GM21619 (cell line): ENCODE measurements around the gene NBAS.

ENCODE experiments used
- ATAC-seq: cut with Tn5 transposase; IDR thresholded peaks from one replicate; pipeline ENCODE4 v1.9.1; 2021; ENCODE audit not compliant: unreplicated experiment

The NBAS gene

GRCh38 chr2:15180379-15180778 lies 380.8 kb downstream of the NBAS start:
- ATAC-seq = no peak

GRCh38 chr2:15178946-15179345 lies 382.2 kb downstream of the NBAS start:
- ATAC-seq = no peak

- ATAC-seq = peak; percentile 98
Measured at GRCh38 chr2:15177103-15177502, 384.0 kb downstream of the NBAS start.

- no peak for ATAC-seq
Measured at GRCh38 chr2:15176604-15177003, 384.5 kb downstream of the NBAS start.

GRCh38 chr2:15174567-15174966 lies 386.6 kb downstream of the NBAS start:
- no peak for ATAC-seq

GRCh38 chr2:15173501-15173900 lies 387.6 kb downstream of the NBAS start:
- ATAC-seq = no peak

GRCh38 chr2:15172825-15173224 lies 388.3 kb downstream of the NBAS start:
- ATAC-seq = no peak

- ATAC-seq = no peak
Measured at GRCh38 chr2:15170070-15170775, 390.9 kb downstream of the NBAS start.

GRCh38 chr2:15169326-15170069 lies 391.6 kb downstream of the NBAS start:
- no peak for ATAC-seq

GRCh38 chr2:15168116-15168515 lies 393.0 kb downstream of the NBAS start:
- no peak for ATAC-seq

- ATAC-seq = no peak
Measured at GRCh38 chr2:15166878-15167277, 394.3 kb downstream of the NBAS start.

- ATAC-seq = no peak
Measured at GRCh38 chr2:15163326-15163725, 397.8 kb downstream of the NBAS start.

- no peak for ATAC-seq
Measured at GRCh38 chr2:15162620-15163019, 398.5 kb downstream of the NBAS start.

- ATAC-seq = no peak
Measured at GRCh38 chr2:15160201-15160991, 400.7 kb downstream of the NBAS start.

GRCh38 chr2:15159751-15160177 lies 401.4 kb downstream of the NBAS start:
- no peak for ATAC-seq

GRCh38 chr2:15159206-15159605 lies 401.9 kb downstream of the NBAS start:
- no peak for ATAC-seq

- ATAC-seq = no peak
Measured at GRCh38 chr2:15158532-15158931, 402.6 kb downstream of the NBAS start.

GRCh38 chr2:15158100-15158499 lies 403.0 kb downstream of the NBAS start:
- ATAC-seq = no peak

- ATAC-seq = no peak
Measured at GRCh38 chr2:15155959-15156574, 405.1 kb downstream of the NBAS start.

- no peak for ATAC-seq
Measured at GRCh38 chr2:15154297-15154696, 406.8 kb downstream of the NBAS start.

GRCh38 chr2:15152382-15152781 lies 408.8 kb downstream of the NBAS start:
- ATAC-seq = no peak
